Fibroblast of peridontal ligament (primary cell): ENCODE results near the gene PIEZO2.
A peak's percentile ranks its signal among the peaks of the same experiment; 100 is the strongest.

Experiments used
- DNase-seq: peaks from one replicate; pipeline ENCODE4 v3.0.0-alpha.2; 2010; ENCODE audit errors: extremely low read depth

PIEZO2 gene

GRCh38 chr18:10745971-10746370, 403.4 kb downstream of the PIEZO2 start:
- no peak for DNase-seq

- DNase-seq = no peak
Observed at GRCh38 chr18:10745219-10745618, 404.1 kb downstream of the PIEZO2 start.

- no peak for DNase-seq
Observed at GRCh38 chr18:10743766-10744165, 405.6 kb downstream of the PIEZO2 start.

GRCh38 chr18:10739152-10739551, 410.2 kb downstream of the PIEZO2 start:
- peak; percentile 14 for DNase-seq

- no peak for DNase-seq
Observed at GRCh38 chr18:10736984-10737383, 412.4 kb downstream of the PIEZO2 start.

GRCh38 chr18:10732990-10733389, 416.4 kb downstream of the PIEZO2 start:
- no peak for DNase-seq

GRCh38 chr18:10727477-10727876, 421.9 kb downstream of the PIEZO2 start:
- peak; percentile 29 for DNase-seq

GRCh38 chr18:10726198-10727068, 422.9 kb downstream of the PIEZO2 start:
- no peak for DNase-seq

GRCh38 chr18:10724666-10725065, 424.7 kb downstream of the PIEZO2 start:
- DNase-seq = no peak

- DNase-seq = no peak
Observed at GRCh38 chr18:10723496-10723895, 425.9 kb downstream of the PIEZO2 start.

GRCh38 chr18:10718809-10719208, 430.6 kb downstream of the PIEZO2 start:
- DNase-seq = no peak

- DNase-seq = peak; percentile 69
Observed at GRCh38 chr18:10715791-10716190, 433.6 kb downstream of the PIEZO2 start.

GRCh38 chr18:10713409-10713808, 436.0 kb downstream of the PIEZO2 start:
- no peak for DNase-seq

GRCh38 chr18:10707294-10707693, 442.1 kb downstream of the PIEZO2 start:
- no peak for DNase-seq

GRCh38 chr18:10705786-10706185, 443.6 kb downstream of the PIEZO2 start:
- no peak for DNase-seq

- no peak for DNase-seq
Observed at GRCh38 chr18:10705291-10705690, 444.1 kb downstream of the PIEZO2 start.

GRCh38 chr18:10702206-10702605, 447.2 kb downstream of the PIEZO2 start:
- DNase-seq = no peak

- DNase-seq = no peak
Observed at GRCh38 chr18:10690366-10690765, 459.0 kb downstream of the PIEZO2 start.

- no peak for DNase-seq
Observed at GRCh38 chr18:10690035-10690329, 459.4 kb downstream of the PIEZO2 start.

- peak; percentile 72 for DNase-seq
Observed at GRCh38 chr18:10689236-10690034, 459.9 kb downstream of the PIEZO2 start.

- DNase-seq = no peak
Observed at GRCh38 chr18:10688766-10689165, 460.6 kb downstream of the PIEZO2 start.

- DNase-seq = no peak
Observed at GRCh38 chr18:10687161-10687925, 462.0 kb downstream of the PIEZO2 start.
